Glomerular visceral epithelial cell (primary cell): Measurements from ENCODE around the gene KIF26B.

ENCODE experiments used
- DNase-seq: peaks from one replicate; pipeline ENCODE4 v3.0.0-alpha.2; 2016; ENCODE audit errors: extremely low spot score

KIF26B gene

DNA sequence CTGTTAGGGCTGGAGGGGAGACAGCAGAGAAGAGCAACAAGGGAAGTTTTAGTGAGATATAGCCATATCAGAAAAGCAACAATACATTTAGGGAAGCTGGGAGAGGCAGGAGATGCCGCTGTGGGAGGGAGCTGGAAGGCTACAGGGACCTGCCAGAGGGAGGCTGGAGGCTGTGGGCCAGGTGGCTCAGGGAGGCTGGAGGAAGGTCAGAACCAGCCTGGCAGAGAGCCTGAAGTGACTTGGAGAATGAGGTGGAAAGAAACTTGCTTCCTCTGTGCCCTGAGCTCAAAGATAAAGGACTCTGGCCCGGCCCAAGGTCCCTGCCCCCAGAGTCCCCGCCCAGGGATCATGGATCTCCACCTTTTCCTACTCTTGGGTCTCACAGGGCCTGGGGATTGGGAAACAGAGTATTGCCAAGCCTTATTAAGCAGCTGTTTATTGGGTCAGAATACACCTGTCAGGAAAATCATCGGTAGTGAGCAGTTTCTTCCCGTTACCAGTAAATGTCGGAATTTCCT, 85.9 kb downstream of the KIF26B start:
- no peak for DNase-seq

DNA sequence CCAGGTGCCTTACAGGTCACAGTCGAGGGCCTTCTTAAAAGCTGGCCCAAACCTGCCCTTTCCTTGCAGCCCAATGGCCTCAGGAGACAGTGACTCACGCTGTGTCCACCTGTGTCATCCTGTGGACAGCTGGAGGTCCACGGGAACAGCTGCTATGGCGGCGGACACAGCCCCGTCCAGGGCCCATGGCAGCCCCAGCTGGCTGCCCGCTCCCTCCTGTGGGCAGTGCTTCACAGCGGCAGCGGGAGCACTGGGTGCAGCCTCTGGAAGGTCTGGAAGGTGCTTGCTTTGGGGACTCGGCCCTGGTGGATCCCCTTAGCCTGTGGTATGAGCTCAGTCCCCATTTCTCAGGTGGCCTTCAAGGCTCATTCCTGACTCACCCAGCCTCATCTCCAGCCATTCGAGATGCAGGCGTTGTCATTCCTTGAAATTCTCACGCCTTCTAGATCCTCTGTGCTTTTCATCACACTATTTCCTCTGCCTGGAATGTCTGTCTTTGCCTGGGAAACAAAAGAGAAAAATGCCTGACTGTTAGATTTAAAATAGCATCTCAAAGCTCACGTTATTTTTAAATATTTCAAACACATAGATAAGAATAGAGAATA, 86.8 kb downstream of the KIF26B start:
- DNase-seq, result no peak

- DNase-seq, result no peak
Observed at GRCh38 chr1:245242989-245243388, 88.2 kb downstream of the KIF26B start.

DNA sequence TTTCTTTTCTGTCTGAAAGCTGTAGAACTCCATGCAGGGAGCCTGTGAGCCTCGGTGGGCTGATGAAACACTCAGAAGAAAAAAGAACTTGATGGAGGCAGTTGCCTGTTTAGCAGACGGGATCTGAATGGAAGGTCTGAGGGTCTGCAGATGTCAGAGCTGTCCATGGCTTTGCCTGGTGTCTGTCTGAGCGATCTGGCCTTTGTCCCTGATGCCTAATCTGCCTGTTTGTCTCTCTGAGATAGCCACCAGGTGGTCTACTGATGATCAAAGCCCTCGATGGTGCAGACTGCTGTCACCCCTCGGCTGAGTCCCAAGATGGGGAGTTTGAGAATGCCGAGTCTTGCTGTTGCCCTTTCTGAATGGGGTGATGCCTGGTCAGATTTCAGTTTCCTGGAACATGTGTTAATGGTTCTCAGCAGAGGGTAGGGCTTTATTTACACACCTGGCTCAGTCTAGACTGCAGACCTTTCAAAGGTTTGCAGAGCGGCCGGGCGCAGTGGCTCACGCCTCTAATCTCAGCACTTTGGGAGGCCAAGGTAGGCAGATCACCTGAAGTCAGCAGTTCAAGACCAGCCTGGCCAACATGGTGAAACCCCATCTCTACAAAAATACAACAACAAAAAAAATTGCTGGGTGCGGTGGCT, 90.4 kb downstream of the KIF26B start:
- no peak for DNase-seq

- DNase-seq, result no peak
Observed at GRCh38 chr1:245246433-245246832, 91.6 kb downstream of the KIF26B start.

- no peak for DNase-seq
Observed at GRCh38 chr1:245247356-245247755, 92.6 kb downstream of the KIF26B start.

DNA sequence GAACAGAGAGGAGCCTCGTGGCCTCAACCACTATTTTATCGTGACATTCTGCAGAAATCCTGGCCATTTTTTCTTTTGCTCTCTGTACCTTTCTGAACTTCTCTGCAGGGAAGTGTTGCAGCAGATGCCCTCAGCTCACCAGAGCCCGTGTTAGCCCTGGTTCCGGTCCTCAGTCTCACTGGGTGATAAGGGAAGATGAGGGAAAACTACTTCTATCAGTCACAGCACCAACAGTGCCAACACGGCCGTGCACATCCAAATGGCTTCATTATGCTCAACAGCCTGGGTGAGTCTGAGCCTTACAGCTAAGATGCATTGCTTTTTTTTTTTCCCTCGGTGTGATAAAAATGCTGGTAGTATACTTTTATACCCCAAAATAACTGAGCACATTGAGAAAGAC, 93.0 kb downstream of the KIF26B start:
- no peak for DNase-seq

GRCh38 chr1:245248231-245248731, 93.5 kb downstream of the KIF26B start:
- DNase-seq, result no peak

DNA sequence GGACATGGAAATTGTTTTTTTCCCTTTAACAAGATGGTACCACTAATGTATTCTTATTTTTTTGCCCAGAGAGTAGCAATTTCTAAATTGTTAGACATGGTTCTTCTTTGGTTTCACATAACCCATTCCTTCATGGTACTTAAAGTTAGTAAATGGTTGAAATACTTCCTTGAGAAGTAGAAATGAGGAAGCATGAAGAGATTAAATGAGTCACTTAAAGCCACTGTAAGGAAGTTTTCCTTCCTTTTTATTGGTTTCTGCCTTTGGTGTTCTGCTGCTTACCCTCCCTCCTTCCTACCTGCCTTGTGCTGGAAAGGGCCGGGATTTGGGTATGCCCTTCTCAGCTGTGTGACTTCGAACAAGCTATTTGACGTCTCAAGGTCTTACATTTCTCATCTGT, 101.0 kb downstream of the KIF26B start:
- DNase-seq, result no peak

GRCh38 chr1:245256528-245256927, 101.7 kb downstream of the KIF26B start:
- DNase-seq, result no peak

DNA sequence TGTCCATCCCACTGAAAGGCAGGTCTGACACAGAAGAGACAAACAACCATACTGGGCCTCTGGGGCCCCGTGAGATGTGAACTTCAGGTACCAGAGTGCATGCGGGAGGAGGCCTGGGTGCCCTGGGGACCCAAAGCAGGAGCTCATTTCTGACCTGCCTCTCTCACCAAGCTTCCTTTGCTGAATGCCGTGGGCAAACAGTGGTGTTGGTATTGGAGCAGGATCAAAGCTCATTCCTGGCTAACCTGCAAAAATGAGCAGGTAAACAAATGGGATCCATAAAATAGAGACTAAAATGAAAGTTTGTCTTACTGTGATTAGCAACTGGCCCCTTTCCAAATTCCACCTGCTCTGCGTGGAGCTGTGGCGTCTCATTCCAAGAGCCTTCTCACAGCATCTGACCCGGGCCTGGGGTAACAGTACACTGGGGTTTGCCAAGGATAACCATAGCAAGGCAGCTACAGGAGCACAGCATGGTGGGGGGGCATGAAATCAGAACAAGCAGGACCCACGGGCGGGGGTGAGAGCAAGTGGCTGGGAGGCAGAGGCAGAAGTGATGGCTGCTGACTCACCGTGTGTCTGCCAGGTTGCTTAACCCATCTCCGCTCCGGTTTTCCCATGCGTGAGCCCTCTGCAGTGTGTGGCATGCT, 103.6 kb downstream of the KIF26B start:
- peak; percentile 92 for DNase-seq

GRCh38 chr1:245260110-245260882, 105.5 kb downstream of the KIF26B start:
- peak; percentile 96 for DNase-seq

GRCh38 chr1:245260883-245261282, 106.1 kb downstream of the KIF26B start:
- DNase-seq, result no peak

- peak; percentile 93 for DNase-seq
Observed at GRCh38 chr1:245261786-245262185, 107.0 kb downstream of the KIF26B start.

DNA sequence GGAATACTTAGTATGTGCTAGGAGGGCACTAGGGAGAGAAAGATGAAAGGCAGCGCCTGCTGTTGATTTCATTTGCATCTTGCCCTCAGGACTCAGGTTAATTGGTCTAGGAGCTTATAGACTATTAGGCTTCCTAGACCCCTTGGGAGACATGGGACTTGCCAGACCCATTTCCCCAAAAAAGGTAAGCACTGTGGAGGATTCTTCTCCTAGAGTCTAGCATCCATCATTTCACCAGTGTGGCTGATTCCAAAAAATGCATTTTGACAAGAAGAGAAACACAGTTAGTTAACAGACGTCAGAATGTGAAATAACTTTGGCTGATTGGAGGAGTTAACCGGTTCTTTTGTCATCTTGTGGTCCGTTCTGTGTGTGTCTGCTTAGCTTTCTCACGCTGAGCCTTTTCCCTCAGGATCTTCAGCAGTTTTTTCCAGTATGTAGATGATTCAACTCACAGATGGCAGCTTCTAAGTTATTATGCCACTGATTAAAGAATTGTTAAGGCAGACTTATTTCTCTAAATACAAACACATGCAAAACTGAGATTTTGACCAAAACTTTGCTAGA, 108.8 kb downstream of the KIF26B start:
- peak; percentile 33 for DNase-seq

GRCh38 chr1:245264226-245264625, 109.4 kb downstream of the KIF26B start:
- no peak for DNase-seq

- DNase-seq, result no peak
Observed at GRCh38 chr1:245266105-245266504, 111.3 kb downstream of the KIF26B start.

GRCh38 chr1:245270063-245270462, 115.3 kb downstream of the KIF26B start:
- DNase-seq, result no peak

DNA sequence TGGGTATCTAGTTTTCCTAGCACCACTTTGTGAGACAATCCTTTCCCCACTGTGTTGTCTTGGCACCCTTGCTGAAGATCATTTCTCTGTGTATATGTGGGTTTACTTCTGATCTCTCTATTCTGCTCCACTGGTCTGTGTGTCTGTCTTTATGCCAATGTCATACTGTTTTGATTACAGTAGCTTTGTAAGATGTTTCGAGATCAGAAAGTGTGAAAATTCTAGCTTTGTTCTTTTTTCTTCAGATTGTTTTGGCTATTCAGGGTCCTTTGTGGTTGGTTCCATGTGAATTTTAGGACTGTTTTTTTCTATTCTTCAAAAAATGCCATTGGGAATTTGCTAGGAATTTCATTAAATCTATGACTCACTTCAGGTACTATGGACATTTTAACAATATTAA, 116.2 kb downstream of the KIF26B start:
- DNase-seq, result no peak

GRCh38 chr1:245272676-245273075, 117.9 kb downstream of the KIF26B start:
- DNase-seq, result no peak

- no peak for DNase-seq
Observed at GRCh38 chr1:245276445-245276844, 121.7 kb downstream of the KIF26B start.

DNA sequence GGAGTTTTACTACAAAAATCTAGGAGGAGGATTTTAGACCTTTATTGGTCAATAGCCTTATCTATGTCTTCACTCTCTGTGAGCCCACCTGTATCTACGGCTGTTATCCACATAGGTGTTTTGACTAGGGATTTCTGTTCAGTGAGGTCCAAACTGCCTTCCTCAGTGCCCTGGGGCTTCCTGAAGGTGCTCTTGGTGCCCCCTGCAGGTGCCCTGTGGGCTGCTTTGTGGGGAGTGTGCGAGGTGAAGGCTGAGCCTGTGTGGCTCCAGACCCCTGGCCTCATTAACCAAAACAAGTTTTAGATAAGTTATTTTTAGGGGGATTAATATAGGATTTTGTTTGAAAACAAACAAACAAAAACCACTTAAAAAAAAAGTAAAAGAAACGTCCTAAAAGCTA, 122.5 kb downstream of the KIF26B start:
- DNase-seq, result no peak
